Measurements from ENCODE around the gene HELQ.

The HELQ gene

GRCh38 chr4:83369831-83370639 is 85.6 kb downstream of the HELQ start:
- no peak for DNase-seq

DNA sequence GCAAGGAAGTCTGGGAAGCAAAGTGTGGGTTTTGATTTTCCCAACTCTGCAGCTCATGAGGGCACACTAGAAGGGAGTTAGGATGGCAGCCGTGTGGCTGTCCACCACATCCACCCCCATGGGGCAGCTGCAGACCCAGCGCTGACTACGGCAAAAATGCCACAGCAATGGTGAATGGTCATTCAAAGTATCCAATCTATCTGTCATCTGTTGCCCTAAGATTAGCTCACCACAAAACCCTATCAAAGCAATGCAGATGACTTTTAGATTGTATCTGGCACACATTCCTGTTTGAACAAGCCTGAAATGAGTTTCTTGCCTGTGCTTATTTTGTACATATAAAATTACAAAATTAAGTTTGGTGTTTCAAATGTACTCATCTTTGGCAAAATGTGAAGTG is 91.3 kb downstream of the HELQ start:
- no peak for DNase-seq

DNA sequence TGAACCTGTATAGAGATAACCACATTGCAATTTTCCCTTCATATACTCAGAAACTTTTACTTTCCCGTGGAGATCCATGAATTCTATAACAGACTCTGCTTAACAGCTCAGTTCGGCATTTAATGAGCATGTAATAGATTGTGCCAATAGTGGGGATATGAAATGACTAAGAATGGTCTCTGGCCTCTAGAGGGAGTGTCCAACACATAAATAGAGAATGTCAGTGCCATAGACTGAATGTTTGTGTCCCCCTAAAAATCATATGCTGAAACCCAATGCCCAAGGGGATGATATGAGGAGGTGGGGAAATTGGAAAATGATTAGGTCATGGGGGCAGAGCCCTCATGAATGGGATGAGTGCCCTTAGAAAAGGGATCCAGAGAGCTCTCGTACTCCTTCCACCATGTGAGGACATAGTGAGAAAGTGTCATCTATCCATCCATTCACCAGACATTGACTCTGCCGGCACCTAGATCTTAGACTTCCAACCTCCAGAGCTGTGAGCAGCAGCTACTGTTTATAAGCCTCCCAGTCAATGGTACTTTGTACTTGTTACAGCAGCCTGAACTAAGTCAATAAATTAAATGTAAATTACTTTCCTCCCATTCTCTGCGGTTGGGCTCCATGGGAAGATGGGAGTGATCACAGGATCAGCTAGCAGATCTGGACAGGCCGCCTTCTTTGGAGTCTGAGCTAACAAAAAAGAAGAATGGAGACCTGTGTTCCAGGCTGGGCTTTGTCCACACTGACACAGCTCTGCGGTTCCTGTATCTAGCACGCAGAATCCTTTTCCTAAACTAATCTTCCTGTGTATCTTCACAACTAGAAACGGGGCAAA is 92.9 kb downstream of the HELQ start:
- DNase-seq, result no peak

DNA sequence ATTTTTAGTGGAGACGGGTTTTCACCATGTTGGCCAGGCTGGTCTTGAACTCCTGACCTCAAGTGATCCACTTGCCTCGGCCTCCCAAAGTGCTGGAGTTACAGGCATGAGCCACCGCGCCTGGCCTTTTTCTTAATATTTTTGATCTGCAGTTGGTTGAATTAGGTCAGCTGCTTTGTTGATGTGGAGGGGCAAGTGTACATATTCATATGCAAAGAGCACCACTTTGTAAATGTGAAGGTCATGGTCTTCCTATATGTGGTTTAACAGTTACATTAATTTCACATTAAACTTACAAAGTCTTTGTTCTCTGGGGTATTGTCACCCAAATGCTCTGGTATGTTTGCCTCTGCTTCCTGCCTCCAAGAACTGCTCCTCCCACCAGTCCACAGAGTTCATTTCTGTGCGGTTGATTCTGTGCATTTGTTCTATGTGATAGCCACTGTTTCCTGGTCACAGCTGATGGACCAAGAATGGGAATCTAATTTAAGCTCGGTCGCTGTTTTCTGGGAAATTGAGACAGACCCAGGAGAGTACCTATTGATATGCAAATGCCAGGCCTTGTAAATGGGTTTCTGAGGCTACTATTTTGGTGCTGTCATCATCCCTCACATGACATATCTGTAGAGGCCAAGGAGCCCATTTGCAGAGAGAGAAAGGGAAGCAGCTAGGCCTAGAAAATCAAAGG is 94.1 kb downstream of the HELQ start:
- DNase-seq, result no peak

DNA sequence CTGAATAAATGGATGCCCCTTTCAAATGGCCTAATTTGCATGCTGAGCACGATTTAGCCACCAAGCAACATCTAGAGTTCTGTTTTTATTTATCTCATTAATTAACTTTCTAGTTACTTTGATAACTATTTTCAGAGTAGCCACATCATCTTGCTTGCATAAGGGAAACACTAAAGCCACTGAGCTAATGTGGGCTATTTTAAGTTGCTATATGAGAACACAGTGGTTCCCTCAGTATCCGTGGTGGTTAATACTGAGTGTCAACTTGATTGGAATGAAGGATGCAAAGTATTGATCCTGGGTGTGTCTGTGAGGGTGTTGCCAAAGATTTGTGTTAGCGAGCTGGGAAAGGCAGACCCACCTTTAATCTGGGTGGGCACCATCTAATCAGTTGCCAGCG is 95.6 kb downstream of the HELQ start:
- no peak for DNase-seq

- no peak for DNase-seq
Observed at GRCh38 chr4:83358410-83358809, 97.2 kb downstream of the HELQ start.

All from activated CD4-positive, alpha-beta T cell treated with anti-CD3 and anti-CD28 coated beads for 4 hours (primary cell).